Uterus (tissue), 2 donors: Measurements from ENCODE around the gene CNNM3.

Experiments used
- POLR2A ChIP-seq, 2 donors: fragments of 450-650 bp; IDR thresholded peaks; one replicate each; pipeline ENCODE4 v1.6.1; 2016; ENCODE audit warnings: antibody characterized with exemption in 2 of 2, mild to moderate bottlenecking in 1 of 2, moderate library complexity in 1 of 2
- TF ChIP-seq, protein P1 (sequence below), 4 experiments: fragments of 200-600 bp in 2 of 4; fragments of 450-650 bp in 2 of 4; sonication (generic) in 2 of 4; IDR thresholded peaks; one replicate each; pipeline ENCODE4 v1.5.1; 2016 to 2019; ENCODE audit warnings: antibody characterized with exemption in 4 of 4, mild to moderate bottlenecking in 2 of 4, moderate library complexity in 1 of 4

- TF ChIP-seq, protein P1, sequence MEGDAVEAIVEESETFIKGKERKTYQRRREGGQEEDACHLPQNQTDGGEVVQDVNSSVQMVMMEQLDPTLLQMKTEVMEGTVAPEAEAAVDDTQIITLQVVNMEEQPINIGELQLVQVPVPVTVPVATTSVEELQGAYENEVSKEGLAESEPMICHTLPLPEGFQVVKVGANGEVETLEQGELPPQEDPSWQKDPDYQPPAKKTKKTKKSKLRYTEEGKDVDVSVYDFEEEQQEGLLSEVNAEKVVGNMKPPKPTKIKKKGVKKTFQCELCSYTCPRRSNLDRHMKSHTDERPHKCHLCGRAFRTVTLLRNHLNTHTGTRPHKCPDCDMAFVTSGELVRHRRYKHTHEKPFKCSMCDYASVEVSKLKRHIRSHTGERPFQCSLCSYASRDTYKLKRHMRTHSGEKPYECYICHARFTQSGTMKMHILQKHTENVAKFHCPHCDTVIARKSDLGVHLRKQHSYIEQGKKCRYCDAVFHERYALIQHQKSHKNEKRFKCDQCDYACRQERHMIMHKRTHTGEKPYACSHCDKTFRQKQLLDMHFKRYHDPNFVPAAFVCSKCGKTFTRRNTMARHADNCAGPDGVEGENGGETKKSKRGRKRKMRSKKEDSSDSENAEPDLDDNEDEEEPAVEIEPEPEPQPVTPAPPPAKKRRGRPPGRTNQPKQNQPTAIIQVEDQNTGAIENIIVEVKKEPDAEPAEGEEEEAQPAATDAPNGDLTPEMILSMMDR (IDR thresholded peaks at IDR 0.05), result no peak
- TF ChIP-seq POLR2A (IDR thresholded peaks at IDR 0.05), result no peak
Measured at GRCh38 chr2:96783388-96783787, 32.7 kb upstream of the CNNM3 start.
